K562 (cell line): ENCODE measurements around the gene KCNQ4. TPM values are rescaled to one million over a fixed set of nuclear protein-coding genes. Genes with fewer than 3 reads are reported as not detected.
A peak's percentile ranks its signal among the peaks of the same experiment; 100 is the strongest.

ENCODE experiments used
- DPF2 ChIP-seq: fragments of 450-650 bp; IDR thresholded peaks from 2 replicates; pipeline ENCODE4 v1.6.1; 2016
- E2F3 ChIP-seq: fragments of 250-450 bp; sonication (Bioruptor Pico); IDR thresholded peaks from 2 replicates; pipeline ENCODE4 v1.4.0; 2020; ENCODE audit warnings: mild to moderate bottlenecking
- E4F1 ChIP-seq: fragments of 250-450 bp; sonication (Bioruptor Pico); IDR thresholded peaks from 2 replicates; pipeline ENCODE4 v1.5.0; 2021; ENCODE audit warnings: mild to moderate bottlenecking, borderline replicate concordance
- ELK3 ChIP-seq: fragments of 450-650 bp; formaldehyde crosslinking; IDR thresholded peaks from 2 replicates; pipeline ENCODE4 v1.4.0; 2020; ENCODE audit warnings: mild to moderate bottlenecking
- ESRRB ChIP-seq: fragments of 250-450 bp; sonication (Bioruptor Pico); IDR thresholded peaks from 2 replicates; pipeline ENCODE4 v1.5.0; 2020; ENCODE audit warnings: mild to moderate bottlenecking, moderate library complexity, borderline replicate concordance
- L3MBTL2 ChIP-seq: fragments of 450-650 bp; IDR thresholded peaks from 2 replicates; pipeline ENCODE4 v1.6.1; 2016; ENCODE audit warnings: mild to moderate bottlenecking, moderate library complexity
- MAFK ChIP-seq: IDR thresholded peaks from 2 replicates; pipeline ENCODE4 v1.6.1; 2011; ENCODE audit warnings: low read length, improper control_type of control experiment
- NR2C1 ChIP-seq, 2 experiments: fragments of 450-650 bp; IDR thresholded peaks; 2 replicates each; pipeline ENCODE4 v1.6.1; 2017; ENCODE audit warnings: mild to moderate bottlenecking in 2 of 2, antibody characterized with exemption in 1 of 2, inconsistent platforms in 1 of 2, missing compliant biosample characterization in 1 of 2, missing genetic modification characterization in 1 of 2
- RBM34 ChIP-seq: fragments of 200-400 bp; formaldehyde crosslinking; IDR thresholded peaks from 2 replicates; pipeline ENCODE4 v1.6.1; 2018; ENCODE audit warnings: low read length, borderline replicate concordance; ENCODE audit not compliant: insufficient read depth
- SPI1 ChIP-seq: IDR thresholded peaks from 2 replicates; pipeline ENCODE4 v1.6.1; 2011; ENCODE audit warnings: low read depth, low read length, control low read depth, borderline replicate concordance
- STAG1 ChIP-seq: sonication (generic); formaldehyde crosslinking; IDR thresholded peaks from 2 replicates; pipeline ENCODE4 v1.5.0; 2020; ENCODE audit warnings: missing genetic modification reagents, borderline replicate concordance
- TEAD2 ChIP-seq: fragments of 450-650 bp; IDR thresholded peaks from 2 replicates; pipeline ENCODE4 v1.6.1; 2016; ENCODE audit warnings: missing genetic modification characterization, control low read depth, missing compliant biosample characterization
- TGIF2 ChIP-seq: sonication (generic); formaldehyde crosslinking; IDR thresholded peaks from 2 replicates; pipeline ENCODE4 v1.8.1; 2022; ENCODE audit warnings: mild to moderate bottlenecking, missing genetic modification reagents, moderate library complexity
- THAP12 ChIP-seq: fragments of 250-450 bp; sonication (Bioruptor Pico); IDR thresholded peaks from 2 replicates; pipeline ENCODE4 v1.9.0; 2021; ENCODE audit warnings: mild to moderate bottlenecking, inconsistent platforms
- USF2 ChIP-seq: sonication (generic); formaldehyde crosslinking; IDR thresholded peaks from 2 replicates; pipeline ENCODE4 v1.5.0; 2020; ENCODE audit warnings: missing genetic modification reagents
- XRCC4 ChIP-seq: IDR thresholded peaks from one replicate; pipeline ENCODE4 v1.6.1; 2011; ENCODE audit not compliant: insufficient read depth, insufficient read length; ENCODE audit errors: extremely low read depth
- ZBTB43 ChIP-seq: sonication (generic); formaldehyde crosslinking; IDR thresholded peaks from 2 replicates; pipeline ENCODE4 v1.8.0; 2023; ENCODE audit warnings: mild to moderate bottlenecking, missing genetic modification reagents
- ZC3H8 ChIP-seq: fragments of 450-650 bp; IDR thresholded peaks from 2 replicates; pipeline ENCODE4 v1.6.1; 2017
- ZKSCAN1 ChIP-seq: fragments of 150-350 bp; IDR thresholded peaks from 2 replicates; pipeline ENCODE4 v1.6.1; 2016; ENCODE audit warnings: low read depth, low read length
- ZNF184 ChIP-seq: sonication (generic); formaldehyde crosslinking; IDR thresholded peaks from 2 replicates; pipeline ENCODE4 v1.5.0; 2020; ENCODE audit warnings: missing genetic modification reagents
- ZNF3 ChIP-seq: fragments of 250-450 bp; sonication (Bioruptor Pico); IDR thresholded peaks from 2 replicates; pipeline ENCODE4 v1.5.0; 2021; ENCODE audit warnings: mild to moderate bottlenecking, moderate library complexity
- ZNF75A ChIP-seq: fragments of 450-650 bp; formaldehyde crosslinking; IDR thresholded peaks from 2 replicates; pipeline ENCODE4 v1.4.0; 2020; ENCODE audit warnings: mild to moderate bottlenecking
- polyA plus RNA-seq, 8 experiments: library from polyadenylated mRNA; depleted of rRNA in 4 of 8; stranded (reverse) in 5 of 8; unstranded in 3 of 8; fragments of >200 nt; fragmentation: Nextera tagmentation in 2 of 8; fragmentation: Illumina TruSeq in 1 of 8; extraction: Ambion mirVana in 2 of 8; extraction: Trizol in 1 of 8; gene quantifications; 2 replicates each; pipeline versions ENCODE4 v1.2.1 to v1.2.3, GENCODE V29; 2011 to 2014; ENCODE audit warnings: inconsistent platforms in 1 of 8, missing spikeins in 1 of 8
- total RNA-seq, 7 experiments: library from RNA; depleted of rRNA in 6 of 7; stranded (reverse); fragments of >200 nt in 6 of 7; fragmentation: Illumina TruSeq in 2 of 7; extraction: Trizol in 2 of 7; gene quantifications; 2 replicates each; pipeline versions ENCODE4 v1.2.1 to v1.2.3, GENCODE V29; 2011 to 2021; ENCODE audit warnings: low replicate concordance in 1 of 7

KCNQ4 gene
- total and polyA plus RNA-seq, 9 of the 15 experiments (the other 6 are each of a cell fraction or from before 2014, with no cell fraction given), result 0.07 to 4.1 (median 0.79) TPM

GRCh38 chr1:40784141-40784770 lies 669 bp downstream of the KCNQ4 start (continued):
- TF ChIP-seq THAP12 (CRISPR knock-in tag) (0 out of 2 replicates have a peak, but pooled peaks have one; percentile 55), NR2C1 (IDR thresholded peaks at IDR 0.05) (no peak; the same call in 1 of the 2 replicates), NR2C1 (tag; IDR thresholded peaks at IDR 0.05) (peak; percentile 63; the same call in 1 of the 2 replicates), RBM34 (no peak), ZNF3 (CRISPR knock-in tag) (no peak), ZC3H8 (no peak), ZBTB43 (no peak), ZNF75A (CRISPR knock-in tag) (no peak), L3MBTL2 (peak; percentile 88), ZNF184 (CRISPR knock-in tag) (no peak), E4F1 (CRISPR knock-in tag) (no peak), E2F3 (CRISPR knock-in tag) (no peak), ZKSCAN1 (no peak), MAFK (no peak), SPI1 (no peak), TEAD2 (tag) (no peak), USF2 (CRISPR knock-in tag) (no peak), XRCC4 (no peak), ESRRB (CRISPR knock-in tag) (no peak), STAG1 (CRISPR knock-in tag) (no peak), ELK3 (CRISPR knock-in tag) (no peak), TGIF2 (CRISPR knock-in tag) (no peak), DPF2 (0 out of 2 replicates have a peak, but pooled peaks have one; percentile 26)
